Peyer's patch (tissue), 4 donors: Measurements from ENCODE around the gene PAN3.

Experiments used
- CTCF ChIP-seq, 6 experiments: fragments of 450-650 bp in 4 of 6; fragments of 200-600 bp in 2 of 6; sonication (generic) in 1 of 6; IDR thresholded peaks; one replicate each; pipeline ENCODE4 v1.5.1; 2017 to 2019; ENCODE audit warnings: antibody characterized with exemption in 6 of 6, mild to moderate bottlenecking in 3 of 6, moderate library complexity in 1 of 6
- POLR2A ChIP-seq, 2 donors: fragments of 450-650 bp; IDR thresholded peaks; one replicate each; pipeline ENCODE4 v1.5.1; 2017; ENCODE audit warnings: antibody characterized with exemption in 2 of 2, mild to moderate bottlenecking in 2 of 2, moderate library complexity in 2 of 2

GRCh38 chr13:28248080-28248479 lies 109.7 kb downstream of the PAN3 start:
- TF ChIP-seq CTCF (IDR thresholded peaks at IDR 0.05): no peak
- TF ChIP-seq POLR2A (IDR thresholded peaks at IDR 0.05): no peak
